AG04450 (cell line): ENCODE measurements around the gene SERINC3. TPM values are rescaled to one million over a fixed set of nuclear protein-coding genes. Genes with fewer than 3 reads are reported as not detected.

ENCODE experiments used
- CTCF ChIA-PET: fragments of 300-600, 350-600 bp; formaldehyde crosslinking; extraction: SDS; loops from one replicate; lab custom pipeline; 2022; ENCODE audit warnings: antibody characterized with exemption, inconsistent platforms; lab: Charles Lee
- POLR2A ChIA-PET: fragments of 350-600 bp; formaldehyde crosslinking; extraction: SDS; loops from one replicate; lab custom pipeline; 2021; ENCODE audit warnings: antibody characterized with exemption, inconsistent platforms; lab: Yijun Ruan, JAX
- DNase-seq: peaks from one replicate; pipeline ENCODE4 v3.0.0-alpha.2; 2011; ENCODE audit warnings: low read depth, low spot score
- H3K27ac ChIP-seq: one replicate; pipeline ENCODE4 v1.5.1; 2012; ENCODE audit warnings: low read depth, low read length, control low read depth
- H3K27me3 ChIP-seq: one replicate; pipeline ENCODE4 v1.6.0; 2012; ENCODE audit warnings: low read length; ENCODE audit not compliant: control insufficient read depth, insufficient read depth
- H3K4me3 ChIP-seq: 2 replicates; pipeline ENCODE4 v1.5.1; 2011; ENCODE audit warnings: mild to moderate bottlenecking, low read depth, low read length, control low read depth
- H3K9me3 ChIP-seq: 2 replicates; pipeline ENCODE4 v1.5.1; 2012; ENCODE audit warnings: low read length; ENCODE audit not compliant: control insufficient read depth, insufficient read depth
- CTCF ChIP-seq: IDR thresholded peaks from 2 replicates; pipeline ENCODE4 v1.5.1; 2011; ENCODE audit warnings: low read depth, low read length, control low read depth, inconsistent platforms
- polyA plus RNA-seq: library from polyadenylated mRNA; depleted of rRNA; stranded (reverse); fragments of >200 nt; gene quantifications from 2 replicates; pipeline ENCODE4 v1.2.3, GENCODE V29; 2011

The SERINC3 gene
- polyA plus RNA-seq, 1 experiment = 173 TPM

- Histone ChIP-seq H3K27me3 (no peaks in the 10 kb centered on the region), H3K27ac (peak overlapping the region; percentile 70), H3K4me3 (no peak overlapping the region), H3K9me3 (no peaks in the 10 kb centered on the region)
- ChIA-PET POLR2A (interaction anchor here (1.8 kb wide), 1 partner anchor 20 kb away, joined by 7 read pairs; no protein-coding TSS in a partner anchor), CTCF (interaction anchor here (0.8 to 1.1 kb wide), 2 partner anchors 23 to 57 kb away, joined by 3 to 6 read pairs; no protein-coding TSS in a partner anchor)
- DNase-seq = peak; percentile 73
- no peak for TF ChIP-seq CTCF
These were observed 31.4 kb upstream of the SERINC3 start for GRCh38 chr20:44552950-44553908.

- ChIA-PET CTCF (interaction anchor here (1.1 kb wide), 1 partner anchor 24 kb away, joined by 3 read pairs; no protein-coding TSS in a partner anchor), POLR2A (interaction anchor here (1.8 kb wide), 1 partner anchor 20 kb away, joined by 7 read pairs; no protein-coding TSS in a partner anchor)
- TF ChIP-seq CTCF = no peak
- H3K27ac ChIP-seq = peak overlapping the region; percentile 40
- H3K27me3 ChIP-seq = no peaks in the 10 kb centered on the region
- H3K4me3 ChIP-seq = no peak overlapping the region
- no peak for DNase-seq
- no peaks in the 10 kb centered on the region for H3K9me3 ChIP-seq
These were observed 30.7 kb upstream of the SERINC3 start for GRCh38 chr20:44552568-44552949.

- Histone ChIP-seq H3K27me3 (no peaks in the 10 kb centered on the region), H3K27ac (no peak overlapping the region), H3K4me3 (no peak overlapping the region), H3K9me3 (no peaks in the 10 kb centered on the region)
- TF ChIP-seq CTCF = no peak
- POLR2A ChIA-PET = no interaction called here
- CTCF ChIA-PET = interaction anchor here (0.8 to 1.1 kb wide), 2 partner anchors 25 to 167 kb away, joined by 3 read pairs; no protein-coding TSS in a partner anchor
- DNase-seq = no peak
These were observed 30.2 kb upstream of the SERINC3 start for GRCh38 chr20:44552050-44552449.

GRCh38 chr20:44549123-44549522 is 27.3 kb upstream of the SERINC3 start:
- no peaks in the 10 kb centered on the region for H3K9me3 ChIP-seq
- H3K4me3 ChIP-seq = no peak overlapping the region
- CTCF ChIA-PET = interaction anchor here (0.9 kb wide), 1 partner anchor 60 kb away, joined by 3 read pairs; no protein-coding TSS in a partner anchor
- no peak overlapping the region for H3K27ac ChIP-seq
- H3K27me3 ChIP-seq = no peaks in the 10 kb centered on the region
- POLR2A ChIA-PET = interaction anchor here (0.6 kb wide), 1 partner anchor 56 kb away, joined by 3 read pairs; no protein-coding TSS in a partner anchor
- no peak for DNase-seq
- TF ChIP-seq CTCF = no peak

GRCh38 chr20:44547419-44547818 is 25.5 kb upstream of the SERINC3 start:
- POLR2A ChIA-PET = no interaction called here
- H3K4me3 ChIP-seq = no peak overlapping the region
- H3K27me3 ChIP-seq = no peaks in the 10 kb centered on the region
- CTCF ChIA-PET = interaction anchor here (0.9 to 1.0 kb wide), 2 partner anchors 9 to 63 kb away, joined by 3 to 4 read pairs; no protein-coding TSS in a partner anchor
- no peak overlapping the region for H3K27ac ChIP-seq
- TF ChIP-seq CTCF = no peak
- no peak for DNase-seq
- H3K9me3 ChIP-seq = no peaks in the 10 kb centered on the region
